ENCODE results near the gene GDF15.
"Not testable (repeated sequence)": the region's sequence is repeated elsewhere in the genome, so short reads cannot be mapped to it uniquely, and the experiment has no call there.

- not testable (repeated sequence) for TF ChIP-seq CTCF (IDR thresholded peaks at IDR 0.05; ENCODE audit: extremely low read depth in 1 of 2, insufficient read depth in 1 of 2, low read depth in 1 of 2, low read length in 2 of 2); POLR2A (IDR thresholded peaks at IDR 0.05; ENCODE audit: low read depth, low read length); EZH2 (IDR thresholded peaks at IDR 0.05; ENCODE audit: borderline replicate concordance, low read depth, low read length, severe bottlenecking); POLR2AphosphoS5 (IDR thresholded peaks at IDR 0.05; ENCODE audit: insufficient read depth, low read depth, low read length); FOS (IDR thresholded peaks at IDR 0.05; ENCODE audit: borderline replicate concordance, insufficient read depth, low read length); MYC (IDR thresholded peaks at IDR 0.05; ENCODE audit: low read depth, low read length)
- TF ChIP-seq, protein P1, sequence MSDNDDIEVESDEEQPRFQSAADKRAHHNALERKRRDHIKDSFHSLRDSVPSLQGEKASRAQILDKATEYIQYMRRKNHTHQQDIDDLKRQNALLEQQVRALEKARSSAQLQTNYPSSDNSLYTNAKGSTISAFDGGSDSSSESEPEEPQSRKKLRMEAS (IDR thresholded peaks at IDR 0.05; ENCODE audit: insufficient read depth, insufficient read length) = not testable (repeated sequence)
Observed at GRCh38 chr19:18383622-18384021, 2.3 kb upstream of the GDF15 start.

Data from endothelial cell of umbilical vein (primary cell).